Measurements from ENCODE around the gene RAPGEF3. TPM values are rescaled to one million over a fixed set of nuclear protein-coding genes. Genes with fewer than 3 reads are reported as not detected.

RAPGEF3 gene
- total and polyA plus RNA-seq, 9 of the 15 experiments (the other 6 are each of a cell fraction or from before 2014, with no cell fraction given), result 0.03 to 0.78 (median 0.37) TPM; not detected in 1

DNA sequence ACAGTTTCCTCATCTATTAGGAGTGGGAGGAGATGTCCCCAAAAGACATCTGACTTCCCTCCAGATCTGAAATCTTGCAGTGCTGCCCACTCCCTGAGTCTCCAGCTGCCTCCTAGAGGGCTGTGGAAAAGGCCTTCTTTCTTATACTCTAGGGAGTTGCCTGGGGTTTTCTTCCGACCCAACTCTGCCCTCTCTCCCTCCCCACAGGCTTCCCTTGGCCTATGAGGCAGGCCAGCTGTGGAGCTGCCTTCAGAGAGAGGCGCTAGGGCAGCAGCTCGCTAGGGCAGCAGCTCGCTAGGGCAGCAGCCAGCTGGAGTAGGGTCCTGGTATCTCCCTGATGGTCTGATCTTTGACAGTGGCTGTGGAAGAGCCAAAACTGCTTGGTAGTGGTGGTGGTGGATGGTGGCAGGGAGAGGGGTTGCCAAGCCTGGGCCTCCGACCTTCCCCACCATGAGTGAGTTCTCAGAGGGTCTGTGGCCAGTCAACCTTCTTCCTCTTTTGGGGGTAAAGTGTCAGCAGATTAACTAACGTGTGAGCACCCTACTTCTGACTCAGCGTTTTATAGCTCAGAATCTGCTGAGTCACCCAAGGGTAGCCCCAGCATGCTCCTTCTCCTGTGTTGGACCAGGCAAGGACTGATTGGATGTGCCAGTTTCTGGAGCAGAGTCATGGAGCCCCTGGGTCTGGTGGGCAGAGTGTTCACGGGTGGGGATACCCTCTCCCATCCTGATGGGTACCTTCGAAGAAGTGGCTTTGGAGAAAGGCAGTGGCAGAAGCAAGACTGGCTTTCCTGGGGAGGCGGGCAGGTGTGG, 16.6 kb upstream of the RAPGEF3 start (continued):
- TF ChIP-seq ZNF639 (CRISPR knock-in tag; conservative IDR thresholded peaks at IDR 0.05 in 1 of 2, IDR thresholded peaks at IDR 0.05 in 1 of 2), result peak in 1 of 2 experiments; percentile 75; a peak in 2 of 4 replicates
- no peak for TF ChIP-seq GTF2E2 (tag; IDR thresholded peaks at IDR 0.05)
- no peak for TF ChIP-seq HMGXB4 (CRISPR knock-in tag; IDR thresholded peaks at IDR 0.05)
- TF ChIP-seq HES1 (IDR thresholded peaks at IDR 0.05; ENCODE audit: low read depth), result no peak
- TF ChIP-seq RUNX1 (IDR thresholded peaks at IDR 0.05; ENCODE audit: low read depth), result no peak
- no peak for TF ChIP-seq ZNF408 (CRISPR knock-in tag; IDR thresholded peaks at IDR 0.05; ENCODE audit: low read depth)
- TF ChIP-seq POLR2G (IDR thresholded peaks at IDR 0.05; ENCODE audit: low read depth, low read length), result peak; percentile 43; the same call in 1 of the 2 replicates
- TF ChIP-seq NCOA2 (IDR thresholded peaks at IDR 0.05; ENCODE audit: partially characterized antibody in 2 of 2), result no peak
- peak; percentile 40 for TF ChIP-seq PRDM10 (IDR thresholded peaks at IDR 0.05; ENCODE audit: partially characterized antibody)
- TF ChIP-seq ZNF431 (CRISPR knock-in tag; IDR thresholded peaks at IDR 0.05), result no peak; the same call in 1 of the 2 replicates
- TF ChIP-seq ZNF354B (CRISPR knock-in tag; IDR thresholded peaks at IDR 0.05), result no peak
- no peak for TF ChIP-seq ADNP (tag; IDR thresholded peaks at IDR 0.05)
- TF ChIP-seq LEF1 (IDR thresholded peaks at IDR 0.05), result no peak
